HepG2 (cell line): Measurements from ENCODE around the gene AKR1A1. TPM values are rescaled to one million over a fixed set of nuclear protein-coding genes. Genes with fewer than 3 reads are reported as not detected.
A peak's percentile ranks its signal among the peaks of the same experiment; 100 is the strongest.

ENCODE experiments used
- ELF1 ChIP-seq: sonication (generic); formaldehyde crosslinking; IDR thresholded peaks from 2 replicates; pipeline ENCODE4 v1.4.0; 2020; ENCODE audit warnings: missing genetic modification reagents
- KDM3A ChIP-seq: IDR thresholded peaks from 2 replicates; pipeline ENCODE4 v1.6.1; 2018; ENCODE audit warnings: low read depth, missing compliant biosample characterization
- KMT2A ChIP-seq: sonication (generic); formaldehyde crosslinking; IDR thresholded peaks from 2 replicates; pipeline ENCODE4 v1.4.0; 2020; ENCODE audit warnings: missing genetic modification reagents
- MBNL3 ChIP-seq: fragments of 250-450 bp; sonication (Bioruptor Pico); conservative IDR thresholded peaks from 2 replicates; pipeline ENCODE4 v1.8.0; 2022; ENCODE audit warnings: mild to moderate bottlenecking, inconsistent platforms
- NBN ChIP-seq: fragments of 450-650 bp; conservative IDR thresholded peaks from 2 replicates; pipeline ENCODE4 v1.6.1; 2017
- NCOA5 ChIP-seq: sonication (generic); formaldehyde crosslinking; IDR thresholded peaks from 2 replicates; pipeline ENCODE4 v1.4.0; 2020; ENCODE audit warnings: missing genetic modification reagents
- POLR2AphosphoS2 ChIP-seq: IDR thresholded peaks from 2 replicates; pipeline ENCODE4 v1.6.1; 2011; ENCODE audit warnings: low read depth, low read length, improper control_type of control experiment
- RCOR2 ChIP-seq: IDR thresholded peaks from 2 replicates; pipeline ENCODE4 v1.6.1; 2016; ENCODE audit warnings: missing biosample characterization, missing genetic modification reagents
- SOX5 ChIP-seq: IDR thresholded peaks from 2 replicates; pipeline ENCODE4 v1.6.1; 2016; ENCODE audit warnings: borderline replicate concordance
- TBL1XR1 ChIP-seq: fragments of 150-350 bp; IDR thresholded peaks from 2 replicates; pipeline ENCODE4 v1.6.1; 2014; ENCODE audit warnings: borderline replicate concordance, low read length; ENCODE audit not compliant: partially characterized antibody
- ZIK1 ChIP-seq: sonication (generic); formaldehyde crosslinking; IDR thresholded peaks from 2 replicates; pipeline ENCODE4 v1.5.0; 2020; ENCODE audit warnings: mild to moderate bottlenecking, low read depth, missing genetic modification reagents, borderline replicate concordance
- ZNF121 ChIP-seq: sonication (generic); formaldehyde crosslinking; IDR thresholded peaks from 2 replicates; pipeline ENCODE4 v1.5.0; 2020; ENCODE audit warnings: mild to moderate bottlenecking, missing genetic modification reagents
- ZNF225 ChIP-seq: sonication (generic); formaldehyde crosslinking; IDR thresholded peaks from 2 replicates; pipeline ENCODE4 v1.4.0; 2020; ENCODE audit warnings: mild to moderate bottlenecking, missing genetic modification reagents
- ZNF335 ChIP-seq: sonication (generic); formaldehyde crosslinking; IDR thresholded peaks from 2 replicates; pipeline ENCODE4 v1.4.0; 2020; ENCODE audit warnings: missing genetic modification reagents
- ZNF550 ChIP-seq: sonication (generic); formaldehyde crosslinking; IDR thresholded peaks from 2 replicates; pipeline ENCODE4 v1.4.0; 2020; ENCODE audit warnings: mild to moderate bottlenecking, missing genetic modification reagents, borderline replicate concordance
- ZNF572 ChIP-seq: sonication (generic); formaldehyde crosslinking; IDR thresholded peaks from 2 replicates; pipeline ENCODE4 v1.5.1; 2020; ENCODE audit warnings: mild to moderate bottlenecking, missing genetic modification reagents
- ZNF577 ChIP-seq: sonication (generic); formaldehyde crosslinking; IDR thresholded peaks from 2 replicates; pipeline ENCODE4 v1.4.0; 2020; ENCODE audit warnings: mild to moderate bottlenecking, low read depth, missing genetic modification reagents, borderline replicate concordance
- ZNF746 ChIP-seq: sonication (generic); formaldehyde crosslinking; IDR thresholded peaks from 2 replicates; pipeline ENCODE4 v1.8.0; 2022; ENCODE audit warnings: mild to moderate bottlenecking, missing genetic modification reagents
- polyA plus RNA-seq, 8 experiments: library from polyadenylated mRNA; depleted of rRNA in 3 of 8; stranded (reverse) in 7 of 8; unstranded in 1 of 8; fragments of >200 nt; fragmentation: Illumina TruSeq in 4 of 8; extraction: Trizol in 4 of 8; gene quantifications; 2 replicates each; pipeline versions ENCODE4 v1.2.1 to v1.2.3, GENCODE V29; 2011 to 2016; ENCODE audit warnings: low read depth in 4 of 8, missing spikeins in 1 of 8, mixed read lengths in 1 of 8; ENCODE audit not compliant: insufficient read depth in 1 of 8
- total RNA-seq, 5 experiments: library from RNA; depleted of rRNA; stranded (reverse); fragments of >200 nt; fragmentation: Illumina TruSeq; extraction: Trizol; gene quantifications; 2 replicates each; pipeline ENCODE4 v1.2.3, GENCODE V29; 2016; ENCODE audit warnings: low read depth in 1 of 5
- TF ChIP-seq, protein P1 (sequence below): sonication (generic); formaldehyde crosslinking; IDR thresholded peaks from 2 replicates; pipeline ENCODE4 v1.4.0; 2020; ENCODE audit warnings: missing genetic modification reagents
- TF ChIP-seq, protein P2 (sequence below): sonication (generic); formaldehyde crosslinking; conservative IDR thresholded peaks from 2 replicates; pipeline ENCODE4 v1.8.0; 2022; ENCODE audit warnings: low read depth, missing genetic modification reagents
- TF ChIP-seq, protein P3 (sequence below): IDR thresholded peaks from 2 replicates; pipeline ENCODE4 v1.4.0; 2020; ENCODE audit warnings: mild to moderate bottlenecking, missing genetic modification reagents
- TF ChIP-seq, protein P4 (sequence below): sonication (generic); formaldehyde crosslinking; IDR thresholded peaks from 2 replicates; pipeline ENCODE4 v1.5.1; 2020; ENCODE audit warnings: missing genetic modification reagents, mild to moderate bottlenecking, borderline replicate concordance

AKR1A1 gene
- total and polyA plus RNA-seq, 2 of the 13 experiments (the other 11 are each of a cell fraction or from before 2014, with no cell fraction given) = 181 to 217 TPM

DNA sequence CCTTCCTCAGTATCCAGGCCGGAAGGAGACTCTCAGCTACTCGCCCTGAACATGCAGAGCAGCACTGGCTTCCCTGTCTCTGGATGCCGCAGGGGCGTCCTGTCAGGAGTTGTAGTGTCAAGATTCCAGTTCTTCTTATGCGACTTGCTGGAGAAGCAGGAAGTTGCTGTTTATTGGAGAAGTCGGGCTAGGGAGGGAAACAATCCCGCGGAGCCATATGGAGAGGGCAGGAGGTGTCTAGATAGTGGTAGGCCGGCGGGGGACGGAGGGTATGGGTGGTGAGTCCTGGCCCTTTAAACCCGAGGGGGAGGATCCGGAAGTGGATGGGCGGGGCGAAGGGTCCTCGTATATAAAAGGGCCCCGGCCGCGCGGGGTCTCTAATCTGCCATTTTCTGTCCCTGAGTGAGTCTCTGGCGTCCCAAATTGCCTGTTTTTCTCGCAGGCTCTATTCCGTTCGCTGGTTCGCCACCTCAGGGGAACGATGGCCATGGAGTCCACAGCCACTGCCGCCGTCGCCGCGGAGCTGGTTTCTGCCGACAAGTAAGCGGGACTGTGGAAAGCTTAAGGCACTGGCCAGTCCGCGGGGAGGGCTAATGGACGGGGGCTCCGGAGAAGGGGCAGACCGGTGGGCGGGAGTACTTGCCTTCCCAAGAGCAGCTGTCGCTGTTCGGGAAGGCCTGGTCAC, 33.2 kb downstream of the AKR1A1 start, which contains the start of gene NASP (continued):
- TF ChIP-seq, protein P1, sequence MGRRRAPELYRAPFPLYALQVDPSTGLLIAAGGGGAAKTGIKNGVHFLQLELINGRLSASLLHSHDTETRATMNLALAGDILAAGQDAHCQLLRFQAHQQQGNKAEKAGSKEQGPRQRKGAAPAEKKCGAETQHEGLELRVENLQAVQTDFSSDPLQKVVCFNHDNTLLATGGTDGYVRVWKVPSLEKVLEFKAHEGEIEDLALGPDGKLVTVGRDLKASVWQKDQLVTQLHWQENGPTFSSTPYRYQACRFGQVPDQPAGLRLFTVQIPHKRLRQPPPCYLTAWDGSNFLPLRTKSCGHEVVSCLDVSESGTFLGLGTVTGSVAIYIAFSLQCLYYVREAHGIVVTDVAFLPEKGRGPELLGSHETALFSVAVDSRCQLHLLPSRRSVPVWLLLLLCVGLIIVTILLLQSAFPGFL = no peak
- no peak for TF ChIP-seq NBN
- TF ChIP-seq KMT2A (CRISPR knock-in tag) = peak; percentile 28; the same call in 1 of the 2 replicates
- TF ChIP-seq, protein P2, sequence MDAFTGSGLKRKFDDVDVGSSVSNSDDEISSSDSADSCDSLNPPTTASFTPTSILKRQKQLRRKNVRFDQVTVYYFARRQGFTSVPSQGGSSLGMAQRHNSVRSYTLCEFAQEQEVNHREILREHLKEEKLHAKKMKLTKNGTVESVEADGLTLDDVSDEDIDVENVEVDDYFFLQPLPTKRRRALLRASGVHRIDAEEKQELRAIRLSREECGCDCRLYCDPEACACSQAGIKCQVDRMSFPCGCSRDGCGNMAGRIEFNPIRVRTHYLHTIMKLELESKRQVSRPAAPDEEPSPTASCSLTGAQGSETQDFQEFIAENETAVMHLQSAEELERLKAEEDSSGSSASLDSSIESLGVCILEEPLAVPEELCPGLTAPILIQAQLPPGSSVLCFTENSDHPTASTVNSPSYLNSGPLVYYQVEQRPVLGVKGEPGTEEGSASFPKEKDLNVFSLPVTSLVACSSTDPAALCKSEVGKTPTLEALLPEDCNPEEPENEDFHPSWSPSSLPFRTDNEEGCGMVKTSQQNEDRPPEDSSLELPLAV (CRISPR knock-in tag) = no peak
- TF ChIP-seq, protein P3, sequence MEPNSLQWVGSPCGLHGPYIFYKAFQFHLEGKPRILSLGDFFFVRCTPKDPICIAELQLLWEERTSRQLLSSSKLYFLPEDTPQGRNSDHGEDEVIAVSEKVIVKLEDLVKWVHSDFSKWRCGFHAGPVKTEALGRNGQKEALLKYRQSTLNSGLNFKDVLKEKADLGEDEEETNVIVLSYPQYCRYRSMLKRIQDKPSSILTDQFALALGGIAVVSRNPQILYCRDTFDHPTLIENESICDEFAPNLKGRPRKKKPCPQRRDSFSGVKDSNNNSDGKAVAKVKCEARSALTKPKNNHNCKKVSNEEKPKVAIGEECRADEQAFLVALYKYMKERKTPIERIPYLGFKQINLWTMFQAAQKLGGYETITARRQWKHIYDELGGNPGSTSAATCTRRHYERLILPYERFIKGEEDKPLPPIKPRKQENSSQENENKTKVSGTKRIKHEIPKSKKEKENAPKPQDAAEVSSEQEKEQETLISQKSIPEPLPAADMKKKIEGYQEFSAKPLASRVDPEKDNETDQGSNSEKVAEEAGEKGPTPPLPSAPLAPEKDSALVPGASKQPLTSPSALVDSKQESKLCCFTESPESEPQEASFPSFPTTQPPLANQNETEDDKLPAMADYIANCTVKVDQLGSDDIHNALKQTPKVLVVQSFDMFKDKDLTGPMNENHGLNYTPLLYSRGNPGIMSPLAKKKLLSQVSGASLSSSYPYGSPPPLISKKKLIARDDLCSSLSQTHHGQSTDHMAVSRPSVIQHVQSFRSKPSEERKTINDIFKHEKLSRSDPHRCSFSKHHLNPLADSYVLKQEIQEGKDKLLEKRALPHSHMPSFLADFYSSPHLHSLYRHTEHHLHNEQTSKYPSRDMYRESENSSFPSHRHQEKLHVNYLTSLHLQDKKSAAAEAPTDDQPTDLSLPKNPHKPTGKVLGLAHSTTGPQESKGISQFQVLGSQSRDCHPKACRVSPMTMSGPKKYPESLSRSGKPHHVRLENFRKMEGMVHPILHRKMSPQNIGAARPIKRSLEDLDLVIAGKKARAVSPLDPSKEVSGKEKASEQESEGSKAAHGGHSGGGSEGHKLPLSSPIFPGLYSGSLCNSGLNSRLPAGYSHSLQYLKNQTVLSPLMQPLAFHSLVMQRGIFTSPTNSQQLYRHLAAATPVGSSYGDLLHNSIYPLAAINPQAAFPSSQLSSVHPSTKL (CRISPR knock-in tag) = no peak
- no peak for TF ChIP-seq ZNF577 (CRISPR knock-in tag)
- TF ChIP-seq ZNF572 (CRISPR knock-in tag) = peak; percentile 18; the same call in 1 of the 2 replicates
- no peak for TF ChIP-seq ZNF121
- no peak for TF ChIP-seq NCOA5
- TF ChIP-seq POLR2AphosphoS2 = peak; percentile 88
- no peak for TF ChIP-seq ZNF225 (CRISPR knock-in tag)
- peak; percentile 54 for TF ChIP-seq ELF1 (CRISPR knock-in tag)
- TF ChIP-seq ZNF550 (CRISPR knock-in tag) = no peak
- no peak for TF ChIP-seq ZNF335 (CRISPR knock-in tag)
- TF ChIP-seq KDM3A (CRISPR knock-in tag) = no peak
- no peak for TF ChIP-seq RCOR2 (CRISPR knock-in tag)
- peak; percentile 64; the same call in 1 of the 2 replicates for TF ChIP-seq ZNF746 (CRISPR knock-in tag)
- TF ChIP-seq SOX5 (CRISPR knock-in tag) = no peak
- no peak for TF ChIP-seq TBL1XR1
- TF ChIP-seq, protein P4, sequence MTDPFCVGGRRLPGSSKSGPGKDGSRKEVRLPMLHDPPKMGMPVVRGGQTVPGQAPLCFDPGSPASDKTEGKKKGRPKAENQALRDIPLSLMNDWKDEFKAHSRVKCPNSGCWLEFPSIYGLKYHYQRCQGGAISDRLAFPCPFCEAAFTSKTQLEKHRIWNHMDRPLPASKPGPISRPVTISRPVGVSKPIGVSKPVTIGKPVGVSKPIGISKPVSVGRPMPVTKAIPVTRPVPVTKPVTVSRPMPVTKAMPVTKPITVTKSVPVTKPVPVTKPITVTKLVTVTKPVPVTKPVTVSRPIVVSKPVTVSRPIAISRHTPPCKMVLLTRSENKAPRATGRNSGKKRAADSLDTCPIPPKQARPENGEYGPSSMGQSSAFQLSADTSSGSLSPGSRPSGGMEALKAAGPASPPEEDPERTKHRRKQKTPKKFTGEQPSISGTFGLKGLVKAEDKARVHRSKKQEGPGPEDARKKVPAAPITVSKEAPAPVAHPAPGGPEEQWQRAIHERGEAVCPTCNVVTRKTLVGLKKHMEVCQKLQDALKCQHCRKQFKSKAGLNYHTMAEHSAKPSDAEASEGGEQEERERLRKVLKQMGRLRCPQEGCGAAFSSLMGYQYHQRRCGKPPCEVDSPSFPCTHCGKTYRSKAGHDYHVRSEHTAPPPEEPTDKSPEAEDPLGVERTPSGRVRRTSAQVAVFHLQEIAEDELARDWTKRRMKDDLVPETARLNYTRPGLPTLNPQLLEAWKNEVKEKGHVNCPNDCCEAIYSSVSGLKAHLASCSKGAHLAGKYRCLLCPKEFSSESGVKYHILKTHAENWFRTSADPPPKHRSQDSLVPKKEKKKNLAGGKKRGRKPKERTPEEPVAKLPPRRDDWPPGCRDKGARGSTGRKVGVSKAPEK (CRISPR knock-in tag) = no peak
- TF ChIP-seq ZIK1 (CRISPR knock-in tag) = no peak
- TF ChIP-seq MBNL3 (CRISPR knock-in tag) = no peak
